GM12892 (cell line): ENCODE data around the gene GALNT18.

Experiments
- DNase-seq: peaks from one replicate; pipeline ENCODE4 v3.0.0; 2011; ENCODE audit not compliant: insufficient read length
- FAIRE-seq: peaks from 2 replicates; lab custom pipeline; 2011; peaks lifted over from hg19 to GRCh38; lab: Jason Lieb, UNC
- POLR2A ChIP-seq: IDR thresholded peaks from 2 replicates; pipeline ENCODE4 v1.6.1; 2011; ENCODE audit warnings: low read depth, low read length, control low read depth
- POLR2AphosphoS5 ChIP-seq: IDR thresholded peaks from 2 replicates; pipeline ENCODE4 v1.6.1; 2011; ENCODE audit warnings: low read depth, low read length, control low read depth
- TAF1 ChIP-seq: IDR thresholded peaks from 2 replicates; pipeline ENCODE4 v1.6.1; 2011; ENCODE audit warnings: low read depth, mild to moderate bottlenecking, control low read depth, low read length, borderline replicate concordance

GALNT18 gene

GRCh38 chr11:11237070-11237832, 384.6 kb downstream of the GALNT18 start:
- no peak for TF ChIP-seq TAF1
- FAIRE-seq (no peak), DNase-seq (no peak)

DNA sequence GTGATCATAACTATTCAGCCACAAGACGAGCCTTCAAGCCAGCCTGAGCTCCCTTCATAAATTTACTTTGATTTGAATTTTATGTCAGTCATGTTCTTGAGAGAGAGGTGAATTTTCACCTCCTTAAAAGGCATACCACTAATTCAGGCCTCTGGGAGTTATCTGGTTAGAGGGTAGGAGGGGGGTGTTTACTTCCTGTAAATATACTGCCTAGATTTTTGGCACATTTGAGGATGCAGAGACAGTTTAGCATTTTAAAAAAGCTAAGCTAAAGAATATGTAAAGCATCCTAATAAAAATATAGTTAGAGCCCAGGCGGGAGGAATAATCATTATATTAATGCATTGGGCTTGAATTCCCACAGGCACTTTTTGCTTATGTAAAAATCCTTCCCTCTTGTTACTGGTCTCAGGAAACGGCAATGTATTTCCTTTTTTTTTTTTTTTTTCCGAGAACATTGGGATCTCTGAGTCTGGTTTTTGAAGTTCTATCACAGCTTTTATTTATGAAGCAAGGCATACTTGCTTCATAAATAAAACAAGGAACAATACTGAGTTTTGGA, 385.2 kb downstream of the GALNT18 start:
- TF ChIP-seq TAF1: no peak
- TF ChIP-seq POLR2A: no peak
- TF ChIP-seq POLR2AphosphoS5: no peak
- no peak for DNase-seq
- no peak for FAIRE-seq

GRCh38 chr11:11231763-11232162, 390.0 kb downstream of the GALNT18 start:
- FAIRE-seq (no peak), DNase-seq (no peak)
- TF ChIP-seq POLR2AphosphoS5 (no peak), TAF1 (no peak), POLR2A (no peak)

DNA sequence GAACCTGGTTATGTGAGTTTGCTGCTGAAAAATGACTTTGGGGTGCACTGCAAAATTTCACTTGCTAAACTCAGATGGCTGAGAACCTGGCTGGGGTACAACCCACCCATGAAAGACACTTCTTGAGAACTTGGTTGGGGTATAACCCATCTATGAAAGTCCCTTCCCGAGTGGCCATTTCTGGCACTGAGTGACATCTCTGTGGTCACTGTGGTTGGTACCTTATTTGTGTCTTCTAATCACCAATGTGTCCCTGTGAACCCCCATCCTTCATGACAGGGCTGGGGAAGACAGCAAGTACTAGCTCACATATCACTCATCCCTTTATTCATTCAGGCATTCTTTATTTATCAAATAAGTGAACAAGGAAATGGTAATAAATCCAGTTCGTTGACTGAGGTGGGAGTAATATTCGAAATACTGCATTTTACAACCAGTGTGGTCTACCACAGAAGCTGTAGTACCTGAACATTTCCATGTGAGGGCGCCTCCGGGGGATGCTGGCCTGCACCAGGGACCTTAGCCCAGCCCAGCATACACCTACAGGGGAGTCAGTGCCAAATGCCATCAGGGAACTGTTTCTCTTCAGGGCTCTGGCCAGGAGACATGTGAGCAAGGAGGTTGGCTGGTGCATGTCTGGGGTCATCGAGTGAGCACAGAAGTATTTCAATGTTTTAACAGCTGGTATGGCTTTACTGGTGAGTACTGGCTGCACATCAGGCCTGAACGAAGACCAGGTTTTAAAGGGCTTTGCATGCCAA, 390.8 kb downstream of the GALNT18 start:
- peak; percentile 69 for FAIRE-seq
- no peak for TF ChIP-seq POLR2A
- no peak for TF ChIP-seq TAF1
- no peak for TF ChIP-seq POLR2AphosphoS5
- DNase-seq: peak; percentile 19

- no peak for DNase-seq
- no peak for FAIRE-seq
- no peak for TF ChIP-seq POLR2AphosphoS5
- no peak for TF ChIP-seq POLR2A
- TF ChIP-seq TAF1: no peak
These were observed 391.7 kb downstream of the GALNT18 start for GRCh38 chr11:11230087-11230486.

GRCh38 chr11:11229647-11230046, 392.2 kb downstream of the GALNT18 start:
- no peak for FAIRE-seq
- DNase-seq: no peak
- TF ChIP-seq POLR2AphosphoS5: no peak
- TF ChIP-seq POLR2A: no peak
- TF ChIP-seq TAF1: no peak

DNA sequence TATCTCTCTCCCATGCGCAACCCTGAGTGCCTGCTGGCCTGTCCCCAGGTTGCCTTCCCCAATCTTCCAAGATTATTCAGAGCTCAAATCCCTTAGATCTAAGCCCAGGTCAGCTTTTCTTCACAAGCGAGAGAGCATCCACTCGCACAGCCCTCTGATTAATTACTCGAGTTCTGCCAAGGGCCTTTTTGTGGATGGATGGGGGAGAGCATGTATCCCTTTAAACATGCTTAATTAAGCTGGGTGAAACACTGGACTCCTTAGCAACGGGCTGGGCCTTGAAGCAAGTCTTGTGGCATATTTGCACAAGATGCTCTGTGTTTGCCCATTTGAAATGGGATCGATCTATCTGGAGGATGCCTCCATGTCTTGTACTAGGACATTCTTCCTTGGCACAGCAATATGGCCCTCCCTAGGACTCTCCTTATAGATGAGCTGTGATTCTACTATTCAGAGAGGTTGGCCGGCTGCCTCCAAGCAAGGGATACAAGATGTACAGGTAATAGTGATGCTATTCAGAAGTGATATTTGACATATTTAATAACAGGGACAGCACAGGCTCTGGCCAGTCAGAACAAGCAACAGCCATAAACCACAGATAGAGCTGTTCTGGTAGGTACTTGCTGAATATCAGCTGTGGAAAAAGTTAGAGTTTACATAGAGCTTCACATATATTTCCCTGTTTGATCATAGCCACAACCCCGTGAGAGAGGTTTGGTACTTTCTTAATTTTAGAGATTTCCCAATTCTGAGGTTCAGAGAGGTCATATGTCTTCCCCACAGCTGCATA, 394.3 kb downstream of the GALNT18 start:
- DNase-seq (no peak), FAIRE-seq (no peak)
- no peak for TF ChIP-seq POLR2AphosphoS5
- TF ChIP-seq TAF1: no peak
- TF ChIP-seq POLR2A: no peak
